Loucy (cell line): ENCODE data around the gene KIRREL3.

Experiments used
- CTCF ChIP-seq: fragments of 200-600 bp; sonication (generic); conservative IDR thresholded peaks from 2 replicates; pipeline ENCODE4 v1.5.1; 2014; ENCODE audit warnings: mild to moderate bottlenecking, antibody characterized with exemption, low read length
- EZH2phosphoT487 ChIP-seq: fragments of 200-600 bp; IDR thresholded peaks from 2 replicates; pipeline ENCODE4 v1.6.1; 2018; ENCODE audit warnings: antibody characterized with exemption, mild to moderate bottlenecking, moderate library complexity, borderline replicate concordance

GRCh38 chr11:126747315-126747714 is 253.3 kb downstream of the KIRREL3 start:
- no peak for TF ChIP-seq CTCF
- TF ChIP-seq EZH2phosphoT487, result no peak
